Gastrocnemius medialis (tissue), 4 donors: ENCODE data around the gene GALNTL6. TPM values are rescaled to one million over a fixed set of nuclear protein-coding genes. Genes with fewer than 3 reads are reported as not detected.

Experiments
- ATAC-seq, 2 donors: fragments of 150-250 bp; one replicate each; pipeline ENCODE4 v1.9.1; 2016
- DNase-seq, 2 donors: peaks; one replicate each; pipeline ENCODE4 v3.0.0-alpha.2; 2019
- H3K27ac ChIP-seq, 4 donors: fragments of 200-600 bp; sonication (generic); 1 replicate in 1 of 4; 2 replicates in 3 of 4; pipeline ENCODE4 v1.5.1; 2016 to 2018; ENCODE audit warnings: mild to moderate bottlenecking in 2 of 4, moderate library complexity in 1 of 4
- H3K27me3 ChIP-seq, 3 donors: fragments of 200-600 bp; sonication (generic) in 2 of 3; 1 replicate in 1 of 3; 2 replicates in 2 of 3; pipeline versions ENCODE4 v1.5.1 to v1.6.0; 2016 to 2019; ENCODE audit warnings: mild to moderate bottlenecking in 1 of 3, moderate library complexity in 1 of 3
- H3K36me3 ChIP-seq, 2 donors: fragments of 200-600 bp; sonication (generic) in 1 of 2; one replicate each; pipeline ENCODE4 v1.5.1; 2017 to 2018
- H3K4me1 ChIP-seq, 2 donors: fragments of 200-600 bp; sonication (generic) in 1 of 2; one replicate each; pipeline ENCODE4 v1.5.1; 2016 to 2017; ENCODE audit warnings: mild to moderate bottlenecking in 2 of 2
- H3K4me3 ChIP-seq, 4 donors: fragments of 200-600 bp; sonication (generic) in 3 of 4; 1 replicate in 1 of 4; 2 replicates in 3 of 4; pipeline ENCODE4 v1.5.1; 2016 to 2019; ENCODE audit warnings: mild to moderate bottlenecking in 2 of 4
- H3K9me3 ChIP-seq, 3 donors: fragments of 200-600 bp; sonication (generic) in 2 of 3; 1 replicate in 1 of 3; 2 replicates in 2 of 3; pipeline ENCODE4 v1.5.1; 2016 to 2019
- CTCF ChIP-seq, 5 experiments: fragments of 450-650 bp in 3 of 5; fragments of 200-600 bp in 2 of 5; sonication (generic) in 2 of 5; IDR thresholded peaks in 4 of 5; conservative IDR thresholded peaks in 1 of 5; 1 replicate in 4 of 5; 2 replicates in 1 of 5; pipeline ENCODE4 v1.5.1; 2016 to 2019; ENCODE audit warnings: antibody characterized with exemption in 5 of 5, mild to moderate bottlenecking in 3 of 5, moderate library complexity in 3 of 5
- POLR2A ChIP-seq, 2 donors: fragments of 450-650 bp; IDR thresholded peaks; one replicate each; pipeline ENCODE4 v1.6.1; 2017; ENCODE audit warnings: antibody characterized with exemption in 2 of 2, mild to moderate bottlenecking in 2 of 2, moderate library complexity in 2 of 2
- in situ Hi-C, 4 donors: fragments of 200-750 bp; cut with MboI; loops; one replicate each; pipeline versions ENCODE4 v1.15.0 to v1.8.0; 2017; ENCODE audit warnings: low sequenced_read_pairs in 4 of 4
- intact Hi-C: fragments of 100-400 bp; cut with DNase I; formaldehyde crosslinking; loops from one replicate; pipeline ENCODE4 v1.15.1; 2023; ENCODE audit warnings: low total_unique reads
- total RNA-seq, 4 donors: library from RNA; depleted of rRNA; stranded (reverse); fragments of >200 nt; gene quantifications; one replicate each; pipeline versions ENCODE4 v1.1.0 to v1.2.3, GENCODE V29; 2016

Gene GALNTL6
- total RNA-seq, 4 donors from 2014 or later, result not detected

DNA sequence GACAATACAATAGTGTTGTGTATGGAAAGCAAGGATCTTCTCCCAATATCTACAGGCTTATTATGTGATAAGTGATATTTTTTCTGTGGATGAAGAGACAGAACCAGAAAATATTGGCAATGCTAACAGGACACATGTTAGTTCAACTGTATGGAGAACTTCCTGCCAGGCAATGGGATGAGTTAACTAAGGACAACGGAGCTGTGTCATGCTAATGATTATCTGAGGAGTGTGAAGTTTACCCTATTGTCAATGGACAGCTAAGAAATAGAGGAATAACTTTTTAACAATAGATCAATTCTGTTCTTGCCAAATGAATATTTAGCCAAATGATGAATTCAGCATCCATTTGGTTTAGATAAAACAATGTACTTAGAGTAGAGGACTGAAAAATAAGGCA is 180.0 kb downstream of the GALNTL6 start:
- no peaks in the 10 kb centered on the region for H3K4me1 ChIP-seq
- no peaks in the 10 kb centered on the region for H3K27me3 ChIP-seq
- H3K27ac ChIP-seq, result no peak overlapping the region
- no peaks in the 10 kb centered on the region for H3K36me3 ChIP-seq
- no peaks in the 10 kb centered on the region for H3K9me3 ChIP-seq
- TF ChIP-seq CTCF (IDR thresholded peaks at IDR 0.05 in 4 of 5, conservative IDR thresholded peaks at IDR 0.05 in 1 of 5) (no peak), POLR2A (IDR thresholded peaks at IDR 0.05) (no peak)
- DNase-seq (no peak), ATAC-seq (no peak)
- H3K4me3 ChIP-seq, result no peak overlapping the region
- intact Hi-C loops (no loop called here), in situ Hi-C loops (no loop called here)

DNA sequence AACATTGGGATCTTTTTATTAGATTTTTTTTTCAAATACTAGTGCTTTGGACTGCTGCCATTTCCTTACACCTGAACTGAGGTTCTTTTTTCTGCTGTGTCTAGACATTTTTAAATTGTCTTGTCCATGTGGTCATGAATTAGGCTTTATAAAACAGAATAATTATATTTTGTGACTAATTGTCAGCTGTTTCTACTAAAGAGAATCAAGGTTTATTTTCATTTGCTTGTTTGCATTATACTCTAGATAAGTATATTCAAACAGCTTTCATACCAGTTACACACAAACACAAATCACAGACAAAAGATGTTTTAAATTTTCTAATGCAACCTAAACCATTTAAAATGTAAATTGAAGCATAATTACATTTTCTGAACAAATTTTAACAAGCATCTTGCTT is 194.7 kb downstream of the GALNTL6 start:
- ATAC-seq (no peak), DNase-seq (no peak)
- intact Hi-C loops, result no loop called here
- TF ChIP-seq CTCF (IDR thresholded peaks at IDR 0.05 in 4 of 5, conservative IDR thresholded peaks at IDR 0.05 in 1 of 5) (no peak), POLR2A (IDR thresholded peaks at IDR 0.05) (no peak)
- Histone ChIP-seq H3K36me3 (no peaks in the 10 kb centered on the region), H3K4me1 (no peaks in the 10 kb centered on the region), H3K4me3 (no peak overlapping the region), H3K9me3 (no peaks in the 10 kb centered on the region), H3K27ac (no peak overlapping the region), H3K27me3 (no peaks in the 10 kb centered on the region)
- in situ Hi-C loops, result no loop called here

- in situ Hi-C loops, result no loop called here
- intact Hi-C loops, result no loop called here
These were observed 196.4 kb downstream of the GALNTL6 start for GRCh38 chr4:172009446-172010230.

GRCh38 chr4:172011196-172011595 is 198.0 kb downstream of the GALNTL6 start:
- DNase-seq (no peak), ATAC-seq (no peak)
- H3K27ac ChIP-seq, result no peak overlapping the region
- no peaks in the 10 kb centered on the region for H3K4me1 ChIP-seq
- no peak overlapping the region for H3K4me3 ChIP-seq
- H3K9me3 ChIP-seq, result no peaks in the 10 kb centered on the region
- in situ Hi-C loops, result no loop called here
- TF ChIP-seq CTCF (IDR thresholded peaks at IDR 0.05 in 4 of 5, conservative IDR thresholded peaks at IDR 0.05 in 1 of 5), result no peak
- no peak for TF ChIP-seq POLR2A (IDR thresholded peaks at IDR 0.05)
- intact Hi-C loops, result no loop called here
- H3K27me3 ChIP-seq, result no peaks in the 10 kb centered on the region
- no peaks in the 10 kb centered on the region for H3K36me3 ChIP-seq

More at GRCh38 chr4:172009446-172010230, 196.4 kb downstream of the GALNTL6 start:
- Histone ChIP-seq H3K36me3 (no peaks in the 10 kb centered on the region), H3K27ac (no peak overlapping the region), H3K4me3 (no peak overlapping the region), H3K9me3 (no peaks in the 10 kb centered on the region), H3K4me1 (no peaks in the 10 kb centered on the region), H3K27me3 (no peaks in the 10 kb centered on the region)
- ATAC-seq, result no peak
- DNase-seq, result no peak
- no peak for TF ChIP-seq POLR2A (IDR thresholded peaks at IDR 0.05)
- no peak for TF ChIP-seq CTCF (IDR thresholded peaks at IDR 0.05 in 4 of 5, conservative IDR thresholded peaks at IDR 0.05 in 1 of 5)
